HepG2 (cell line): ENCODE measurements around the gene MED22. TPM values are rescaled to one million over a fixed set of nuclear protein-coding genes. Genes with fewer than 3 reads are reported as not detected.
A peak's percentile ranks its signal among the peaks of the same experiment; 100 is the strongest.

ENCODE experiments used
- ARNTL ChIP-seq: sonication (generic); formaldehyde crosslinking; IDR thresholded peaks from 2 replicates; pipeline ENCODE4 v1.4.0; 2020; ENCODE audit warnings: mild to moderate bottlenecking, missing genetic modification reagents
- ATRX ChIP-seq: sonication (generic); formaldehyde crosslinking; IDR thresholded peaks from 2 replicates; pipeline ENCODE4 v1.4.0; 2020; ENCODE audit warnings: missing genetic modification reagents, borderline replicate concordance
- CEBPB ChIP-seq: IDR thresholded peaks from 2 replicates; pipeline ENCODE4 v1.6.1; 2011; ENCODE audit warnings: low read depth, low read length, improper control_type of control experiment, borderline replicate concordance
- CEBPG ChIP-seq: IDR thresholded peaks from 2 replicates; pipeline ENCODE4 v1.6.1; 2016
- CENPT ChIP-seq: sonication (generic); formaldehyde crosslinking; IDR thresholded peaks from 2 replicates; pipeline ENCODE4 v1.8.0; 2022; ENCODE audit warnings: low read depth, mild to moderate bottlenecking, moderate library complexity, missing genetic modification reagents
- CTCF ChIP-seq: sonication (generic); formaldehyde crosslinking; IDR thresholded peaks from 2 replicates; pipeline ENCODE4 v1.5.0; 2020; ENCODE audit warnings: mild to moderate bottlenecking, missing genetic modification reagents, moderate library complexity
- EHMT2 ChIP-seq: fragments of 200-600 bp; sonication (generic); IDR thresholded peaks from 2 replicates; pipeline ENCODE4 v1.7.0; 2017; ENCODE audit warnings: antibody characterized with exemption, low read depth, low read length, borderline replicate concordance
- FOXA1 ChIP-seq, 2 experiments: fragments of 450-650 bp in 1 of 2; sonication (generic) in 1 of 2; formaldehyde crosslinking in 1 of 2; IDR thresholded peaks; 2 replicates each; pipeline versions ENCODE4 v1.4.0 to v1.6.1; 2016 to 2020; ENCODE audit warnings: missing genetic modification reagents in 1 of 2
- GLI4 ChIP-seq: sonication (generic); formaldehyde crosslinking; IDR thresholded peaks from 2 replicates; pipeline ENCODE4 v1.5.1; 2020; ENCODE audit warnings: missing genetic modification reagents, mild to moderate bottlenecking, moderate library complexity, borderline replicate concordance
- HHEX ChIP-seq: IDR thresholded peaks from 2 replicates; pipeline ENCODE4 v1.6.1; 2016; ENCODE audit warnings: control low read depth
- JUNB ChIP-seq: sonication (generic); formaldehyde crosslinking; IDR thresholded peaks from 2 replicates; pipeline ENCODE4 v1.8.0; 2022; ENCODE audit warnings: missing genetic modification reagents, mild to moderate bottlenecking, borderline replicate concordance
- MEIS1 ChIP-seq: sonication (generic); formaldehyde crosslinking; IDR thresholded peaks from 2 replicates; pipeline ENCODE4 v1.9.0; 2021; ENCODE audit warnings: mild to moderate bottlenecking, missing genetic modification reagents, moderate library complexity, borderline replicate concordance
- NFE2 ChIP-seq: sonication (generic); formaldehyde crosslinking; IDR thresholded peaks from 2 replicates; pipeline ENCODE4 v1.4.0; 2020; ENCODE audit warnings: missing genetic modification reagents
- PHF20 ChIP-seq: sonication (generic); formaldehyde crosslinking; IDR thresholded peaks from 2 replicates; pipeline ENCODE4 v1.5.0; 2020; ENCODE audit warnings: mild to moderate bottlenecking, missing genetic modification reagents
- PHF5A ChIP-seq: IDR thresholded peaks from one replicate; pipeline ENCODE4 v1.6.1; 2018; ENCODE audit warnings: low read depth, missing genetic modification reagents; ENCODE audit not compliant: unreplicated experiment
- PRDM10 ChIP-seq: sonication (generic); formaldehyde crosslinking; IDR thresholded peaks from 2 replicates; pipeline ENCODE4 v1.4.0; 2020; ENCODE audit warnings: low read depth, missing genetic modification reagents
- SMYD3 ChIP-seq: sonication (generic); formaldehyde crosslinking; IDR thresholded peaks from 2 replicates; pipeline ENCODE4 v1.8.1; 2023; ENCODE audit warnings: mild to moderate bottlenecking, missing genetic modification reagents
- SP4 ChIP-seq: sonication (generic); formaldehyde crosslinking; IDR thresholded peaks from 2 replicates; pipeline ENCODE4 v1.8.1; 2023; ENCODE audit warnings: mild to moderate bottlenecking, missing genetic modification reagents
- SSRP1 ChIP-seq: IDR thresholded peaks from 2 replicates; pipeline ENCODE4 v1.6.1; 2016; ENCODE audit warnings: control low read depth
- TBP ChIP-seq: sonication (generic); formaldehyde crosslinking; IDR thresholded peaks from 2 replicates; pipeline ENCODE4 v1.5.0; 2020; ENCODE audit warnings: missing genetic modification reagents
- TFDP2 ChIP-seq: sonication (generic); formaldehyde crosslinking; IDR thresholded peaks from 2 replicates; pipeline ENCODE4 v1.4.0; 2020; ENCODE audit warnings: missing genetic modification reagents
- TGIF2 ChIP-seq: IDR thresholded peaks from 2 replicates; pipeline ENCODE4 v1.6.1; 2016; ENCODE audit warnings: control low read depth, missing compliant biosample characterization
- THAP8 ChIP-seq: sonication (generic); formaldehyde crosslinking; IDR thresholded peaks from 2 replicates; pipeline ENCODE4 v1.5.1; 2020; ENCODE audit warnings: missing genetic modification reagents, mild to moderate bottlenecking, borderline replicate concordance
- ZFY ChIP-seq: sonication (generic); formaldehyde crosslinking; IDR thresholded peaks from 2 replicates; pipeline ENCODE4 v1.4.0; 2020; ENCODE audit warnings: missing genetic modification reagents
- ZNF225 ChIP-seq: sonication (generic); formaldehyde crosslinking; IDR thresholded peaks from 2 replicates; pipeline ENCODE4 v1.4.0; 2020; ENCODE audit warnings: mild to moderate bottlenecking, missing genetic modification reagents
- ZNF3 ChIP-seq: IDR thresholded peaks from 2 replicates; pipeline ENCODE4 v1.7.0; 2017; ENCODE audit warnings: inconsistent platforms
- ZNF441 ChIP-seq: sonication (generic); formaldehyde crosslinking; IDR thresholded peaks from 2 replicates; pipeline ENCODE4 v1.7.0; 2021; ENCODE audit warnings: missing genetic modification reagents, borderline replicate concordance
- polyA plus RNA-seq, 8 experiments: library from polyadenylated mRNA; depleted of rRNA in 3 of 8; stranded (reverse) in 7 of 8; unstranded in 1 of 8; fragments of >200 nt; fragmentation: Illumina TruSeq in 4 of 8; extraction: Trizol in 4 of 8; gene quantifications; 2 replicates each; pipeline versions ENCODE4 v1.2.1 to v1.2.3, GENCODE V29; 2011 to 2016; ENCODE audit warnings: low read depth in 4 of 8, missing spikeins in 1 of 8, mixed read lengths in 1 of 8; ENCODE audit not compliant: insufficient read depth in 1 of 8
- total RNA-seq, 5 experiments: library from RNA; depleted of rRNA; stranded (reverse); fragments of >200 nt; fragmentation: Illumina TruSeq; extraction: Trizol; gene quantifications; 2 replicates each; pipeline ENCODE4 v1.2.3, GENCODE V29; 2016; ENCODE audit warnings: low read depth in 1 of 5

Gene MED22
- total and polyA plus RNA-seq, 2 of the 13 experiments (the other 11 are each of a cell fraction or from before 2014, with no cell fraction given): 15.8 to 22.1 TPM

GRCh38 chr9:133390713-133391112 is 42.8 kb upstream of the MED22 start (continued):
- no peak for TF ChIP-seq FOXA1 (IDR thresholded peaks at IDR 0.05)
- peak; percentile 45; the same call in 1 of the 2 replicates for TF ChIP-seq FOXA1 (CRISPR knock-in tag; IDR thresholded peaks at IDR 0.05)
- TF ChIP-seq SP4 (CRISPR knock-in tag): 0 out of 2 replicates have a peak, but pooled peaks have one; percentile 23
- no peak for TF ChIP-seq ARNTL (CRISPR knock-in tag)
- TF ChIP-seq SMYD3: no peak
- no peak for TF ChIP-seq SSRP1 (CRISPR knock-in tag)
- no peak for TF ChIP-seq TGIF2 (CRISPR knock-in tag)
- no peak for TF ChIP-seq NFE2 (CRISPR knock-in tag)
- no peak for TF ChIP-seq ZNF441 (CRISPR knock-in tag)
- peak; percentile 36 for TF ChIP-seq CTCF (CRISPR knock-in tag)
- no peak for TF ChIP-seq PRDM10
- no peak for TF ChIP-seq ZNF225 (CRISPR knock-in tag)
- TF ChIP-seq HHEX: no peak
- no peak for TF ChIP-seq ZNF3 (CRISPR knock-in tag)
- TF ChIP-seq CENPT (CRISPR knock-in tag): no peak
- TF ChIP-seq GLI4 (CRISPR knock-in tag): no peak
- TF ChIP-seq ATRX (CRISPR knock-in tag): no peak
- peak; percentile 9; the same call in 1 of the 2 replicates for TF ChIP-seq CEBPB
- TF ChIP-seq THAP8 (CRISPR knock-in tag): no peak
- no peak for TF ChIP-seq ZFY (CRISPR knock-in tag)
- TF ChIP-seq TFDP2: no peak
- no peak for TF ChIP-seq PHF5A (CRISPR knock-in tag)
- TF ChIP-seq PHF20 (CRISPR knock-in tag): no peak
- TF ChIP-seq TBP (CRISPR knock-in tag): no peak
- no peak for TF ChIP-seq JUNB (CRISPR knock-in tag)
- TF ChIP-seq EHMT2: no peak
- peak; percentile 72; the same call in 1 of the 2 replicates for TF ChIP-seq CEBPG
- TF ChIP-seq MEIS1: no peak
